ENCODE data around the gene CHCHD6. TPM values are rescaled to one million over a fixed set of nuclear protein-coding genes. Genes with fewer than 3 reads are reported as not detected.

CHCHD6 gene
- total and polyA plus RNA-seq, 4 donors, result 12.1 to 22.6 (median 17.5) TPM

DNA sequence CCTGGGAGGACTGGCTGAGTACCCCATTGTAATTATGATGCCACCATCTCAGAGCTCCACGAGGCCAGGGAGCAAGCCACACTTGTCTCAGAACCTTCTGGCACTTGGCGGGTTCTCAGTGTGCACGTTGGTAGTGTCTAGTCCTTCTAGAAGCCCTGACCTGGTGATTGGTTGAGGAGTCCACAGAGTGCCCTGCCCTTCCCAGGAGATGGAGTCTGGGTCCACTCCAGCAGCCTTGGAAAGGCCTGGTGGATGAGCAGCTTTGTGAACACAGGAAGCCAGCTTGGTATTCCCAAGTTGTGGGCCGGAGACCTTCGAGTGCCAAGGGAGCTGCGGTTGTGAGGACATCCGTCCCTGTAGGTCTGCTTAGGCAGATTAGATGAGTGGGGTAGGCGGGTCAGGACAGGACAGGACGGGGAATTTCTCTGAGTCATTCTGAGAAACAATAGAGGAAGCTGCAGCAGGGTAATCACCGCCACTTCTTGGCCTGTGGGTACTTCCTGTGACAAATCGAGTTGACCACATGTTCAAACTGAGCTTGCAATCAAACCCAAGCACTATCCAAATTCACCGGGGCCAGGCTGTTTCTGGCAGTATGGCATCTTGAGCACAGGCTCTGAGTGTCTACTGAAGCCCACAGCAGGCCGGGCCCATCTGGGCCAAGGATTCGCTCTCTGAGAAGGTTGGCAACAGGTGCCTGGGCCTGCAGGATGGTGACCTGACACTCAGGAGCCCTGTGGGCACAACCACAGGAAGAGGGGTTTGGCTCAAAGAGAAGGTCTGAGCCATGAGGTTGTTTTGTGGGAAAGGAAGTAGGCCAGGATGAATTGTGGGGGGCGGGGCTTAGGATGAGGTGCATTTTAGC is 207.4 kb downstream of the CHCHD6 start:
- Histone ChIP-seq H3K4me1 (ENCODE audit: control insufficient read depth in 5 of 5, insufficient read depth in 5 of 5, low read length in 5 of 5) (peaks cover 0 to 15% (median 0%) of the 10 kb centered on the region in 5 donors), H3K36me3 (ENCODE audit: control insufficient read depth in 4 of 4, insufficient read depth in 4 of 4, low read length in 4 of 4) (peaks cover 0 to 3% (median 0%) of the 10 kb centered on the region in 4 donors), H3K9me3 (ENCODE audit: control insufficient read depth in 4 of 4, insufficient read depth in 3 of 4, low read length in 3 of 4) (peaks cover 0 to 2% (median 0%) of the 10 kb centered on the region in 4 donors), H3K27me3 (ENCODE audit: control insufficient read depth in 3 of 3, insufficient read depth in 3 of 3, low read length in 2 of 3) (no peaks in the 10 kb centered on the region), H3K4me3 (no peak overlapping the region), H3K9ac (ENCODE audit: insufficient read depth in 1 of 2, low read length in 2 of 2) (no peak overlapping the region), H3K27ac (ENCODE audit: low read depth in 1 of 2, low read length in 1 of 2) (peak overlapping the region in 1 of 2 donors; percentile 77)
- peak; percentile 82 for ATAC-seq (ENCODE audit: insufficient read depth, low FRiP score)
- WGBS, 2 donors, result 25 to 47% methylated on average over 15 of the region's 15 CpGs
- DNase-seq, result peak in 2 of 3 donors; percentile 23 to 51
- TF ChIP-seq, protein P1, sequence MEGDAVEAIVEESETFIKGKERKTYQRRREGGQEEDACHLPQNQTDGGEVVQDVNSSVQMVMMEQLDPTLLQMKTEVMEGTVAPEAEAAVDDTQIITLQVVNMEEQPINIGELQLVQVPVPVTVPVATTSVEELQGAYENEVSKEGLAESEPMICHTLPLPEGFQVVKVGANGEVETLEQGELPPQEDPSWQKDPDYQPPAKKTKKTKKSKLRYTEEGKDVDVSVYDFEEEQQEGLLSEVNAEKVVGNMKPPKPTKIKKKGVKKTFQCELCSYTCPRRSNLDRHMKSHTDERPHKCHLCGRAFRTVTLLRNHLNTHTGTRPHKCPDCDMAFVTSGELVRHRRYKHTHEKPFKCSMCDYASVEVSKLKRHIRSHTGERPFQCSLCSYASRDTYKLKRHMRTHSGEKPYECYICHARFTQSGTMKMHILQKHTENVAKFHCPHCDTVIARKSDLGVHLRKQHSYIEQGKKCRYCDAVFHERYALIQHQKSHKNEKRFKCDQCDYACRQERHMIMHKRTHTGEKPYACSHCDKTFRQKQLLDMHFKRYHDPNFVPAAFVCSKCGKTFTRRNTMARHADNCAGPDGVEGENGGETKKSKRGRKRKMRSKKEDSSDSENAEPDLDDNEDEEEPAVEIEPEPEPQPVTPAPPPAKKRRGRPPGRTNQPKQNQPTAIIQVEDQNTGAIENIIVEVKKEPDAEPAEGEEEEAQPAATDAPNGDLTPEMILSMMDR (IDR thresholded peaks at IDR 0.05; ENCODE audit: control extremely low read depth, extremely low read depth), result no peak

DNA sequence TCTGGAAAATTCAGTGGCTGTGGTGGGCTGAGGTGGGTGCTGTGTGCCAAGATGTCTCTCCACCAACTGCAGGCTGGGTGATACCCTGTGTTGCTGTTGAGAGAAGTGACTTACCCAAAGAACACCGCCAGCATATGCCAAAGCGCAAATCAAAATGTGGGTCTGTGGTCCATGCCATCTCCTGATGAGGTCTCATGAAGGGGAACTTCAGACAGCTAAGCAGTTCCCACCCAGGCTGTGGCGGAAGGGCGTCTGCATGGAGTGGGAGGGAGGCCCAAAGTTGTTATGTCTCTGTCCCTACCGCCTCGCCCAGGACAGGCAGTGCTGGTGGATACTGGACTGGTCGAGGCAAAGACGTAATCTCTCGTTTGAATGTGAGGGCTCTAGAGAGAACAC is 208.0 kb downstream of the CHCHD6 start:
- Histone ChIP-seq H3K27me3 (ENCODE audit: control insufficient read depth in 3 of 3, insufficient read depth in 3 of 3, low read length in 2 of 3) (no peaks in the 10 kb centered on the region), H3K9me3 (ENCODE audit: control insufficient read depth in 4 of 4, insufficient read depth in 3 of 4, low read length in 3 of 4) (peaks cover 0 to 2% (median 0%) of the 10 kb centered on the region in 4 donors), H3K4me3 (no peak overlapping the region), H3K9ac (ENCODE audit: insufficient read depth in 1 of 2, low read length in 2 of 2) (no peak overlapping the region), H3K4me1 (ENCODE audit: control insufficient read depth in 5 of 5, insufficient read depth in 5 of 5, low read length in 5 of 5) (peaks cover 0 to 16% (median 0%) of the 10 kb centered on the region in 5 donors), H3K27ac (ENCODE audit: low read depth in 1 of 2, low read length in 1 of 2) (peak overlapping the region in 1 of 2 donors; percentile 77), H3K36me3 (ENCODE audit: control insufficient read depth in 4 of 4, insufficient read depth in 4 of 4, low read length in 4 of 4) (peaks cover 0 to 3% (median 0%) of the 10 kb centered on the region in 4 donors)
- DNase-seq (no peak), ATAC-seq (ENCODE audit: insufficient read depth, low FRiP score) (no peak)
- WGBS, 2 donors, result 70 to 81% methylated on average over 9 of the region's 9 CpGs
- TF ChIP-seq, protein P1 (IDR thresholded peaks at IDR 0.05; ENCODE audit: control extremely low read depth, extremely low read depth), result no peak

DNA sequence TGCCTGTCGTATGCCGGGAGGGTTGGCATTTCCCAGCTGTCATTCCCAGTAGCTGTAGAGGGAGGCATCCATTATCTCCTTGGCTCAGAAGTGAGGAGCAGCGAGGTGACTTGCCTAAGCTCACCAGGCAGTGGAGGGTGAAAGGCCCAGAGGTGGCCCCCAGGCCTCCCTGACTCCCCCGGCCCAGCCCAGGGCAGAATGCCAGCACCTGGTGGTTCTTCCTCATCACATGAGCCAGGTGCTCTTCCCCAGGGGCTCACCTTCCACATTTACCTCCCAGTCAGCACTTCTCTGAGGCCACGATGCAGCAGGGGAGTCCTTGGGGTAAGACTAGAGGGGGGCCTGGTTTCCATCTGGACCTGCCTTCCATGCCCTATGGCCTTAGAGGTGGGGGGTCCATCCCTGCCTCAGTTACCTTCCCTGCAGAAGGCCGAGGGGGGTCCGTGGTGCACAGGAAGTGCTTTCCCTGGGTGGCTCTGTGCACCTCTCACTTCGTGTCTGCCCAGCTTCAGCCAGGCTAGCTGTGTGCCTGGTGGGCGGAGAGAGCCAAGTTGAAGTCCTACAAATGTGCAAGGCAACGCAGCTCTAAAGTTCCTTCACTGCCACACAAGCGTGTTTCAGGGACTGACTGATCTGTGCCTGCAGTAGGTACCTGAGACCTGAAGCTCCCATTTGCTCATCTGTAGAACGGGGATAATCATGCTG is 208.6 kb downstream of the CHCHD6 start:
- Histone ChIP-seq H3K4me3 (no peak overlapping the region), H3K27me3 (ENCODE audit: control insufficient read depth in 3 of 3, insufficient read depth in 3 of 3, low read length in 2 of 3) (no peaks in the 10 kb centered on the region), H3K9ac (ENCODE audit: insufficient read depth in 1 of 2, low read length in 2 of 2) (no peak overlapping the region), H3K9me3 (ENCODE audit: control insufficient read depth in 4 of 4, insufficient read depth in 3 of 4, low read length in 3 of 4) (peaks cover 0 to 2% (median 0%) of the 10 kb centered on the region in 4 donors), H3K36me3 (ENCODE audit: control insufficient read depth in 4 of 4, insufficient read depth in 4 of 4, low read length in 4 of 4) (peaks cover 0 to 3% (median 0%) of the 10 kb centered on the region in 4 donors), H3K4me1 (ENCODE audit: control insufficient read depth in 5 of 5, insufficient read depth in 5 of 5, low read length in 5 of 5) (peaks cover 0 to 18% (median 0%) of the 10 kb centered on the region in 5 donors), H3K27ac (ENCODE audit: low read depth in 1 of 2, low read length in 1 of 2) (peak overlapping the region in 1 of 2 donors; percentile 77)
- no peak for DNase-seq
- WGBS, 2 donors, result 90 to 92% methylated on average over 12 of the region's 12 CpGs
- TF ChIP-seq, protein P1 (IDR thresholded peaks at IDR 0.05; ENCODE audit: control extremely low read depth, extremely low read depth), result no peak
- ATAC-seq (ENCODE audit: insufficient read depth, low FRiP score), result no peak
